Activated T-helper 17 cell treated with anti-CD3 and anti-CD28 coated beads, Interleukin-2, amount 50 U/mL, for 72 hours (primary cell): ENCODE measurements around the gene EPAS1. TPM values are rescaled to one million over a fixed set of nuclear protein-coding genes. Genes with fewer than 3 reads are reported as not detected.

ENCODE experiments used
- ATAC-seq: fragments of 150-1000 bp; cut with Tn5 transposase; replicated peaks from 2 replicates; pipeline ENCODE4 v1.10.0; 2021; ENCODE audit warnings: mild to moderate bottlenecking, moderate library complexity
- H3K27ac Mint-ChIP-seq: one replicate; pipeline ENCODE4 v1.8.0; 2022; ENCODE audit warnings: mixed read lengths
- H3K27me3 Mint-ChIP-seq: one replicate; pipeline ENCODE4 v1.8.0; 2022; ENCODE audit warnings: mixed read lengths
- H3K36me3 Mint-ChIP-seq: one replicate; pipeline ENCODE4 v1.8.0; 2022; ENCODE audit warnings: low read depth, mild to moderate bottlenecking, mixed read lengths
- H3K4me1 Mint-ChIP-seq: one replicate; pipeline ENCODE4 v1.8.0; 2022; ENCODE audit warnings: mixed read lengths
- H3K4me3 Mint-ChIP-seq: one replicate; pipeline ENCODE4 v1.8.0; 2022; ENCODE audit warnings: mild to moderate bottlenecking, mixed read lengths
- H3K9me3 Mint-ChIP-seq: one replicate; pipeline ENCODE4 v1.8.0; 2022; ENCODE audit warnings: mixed read lengths
- total RNA-seq, 2 donors: library from RNA; stranded (reverse); gene quantifications; one replicate each; pipeline ENCODE4 v1.2.3, GENCODE V29; 2022

Gene EPAS1
- total RNA-seq, result 100 to 1,000 TPM in 1 of 2 donors, 10 to 100 TPM in 1; 53.7 to 210 TPM

DNA sequence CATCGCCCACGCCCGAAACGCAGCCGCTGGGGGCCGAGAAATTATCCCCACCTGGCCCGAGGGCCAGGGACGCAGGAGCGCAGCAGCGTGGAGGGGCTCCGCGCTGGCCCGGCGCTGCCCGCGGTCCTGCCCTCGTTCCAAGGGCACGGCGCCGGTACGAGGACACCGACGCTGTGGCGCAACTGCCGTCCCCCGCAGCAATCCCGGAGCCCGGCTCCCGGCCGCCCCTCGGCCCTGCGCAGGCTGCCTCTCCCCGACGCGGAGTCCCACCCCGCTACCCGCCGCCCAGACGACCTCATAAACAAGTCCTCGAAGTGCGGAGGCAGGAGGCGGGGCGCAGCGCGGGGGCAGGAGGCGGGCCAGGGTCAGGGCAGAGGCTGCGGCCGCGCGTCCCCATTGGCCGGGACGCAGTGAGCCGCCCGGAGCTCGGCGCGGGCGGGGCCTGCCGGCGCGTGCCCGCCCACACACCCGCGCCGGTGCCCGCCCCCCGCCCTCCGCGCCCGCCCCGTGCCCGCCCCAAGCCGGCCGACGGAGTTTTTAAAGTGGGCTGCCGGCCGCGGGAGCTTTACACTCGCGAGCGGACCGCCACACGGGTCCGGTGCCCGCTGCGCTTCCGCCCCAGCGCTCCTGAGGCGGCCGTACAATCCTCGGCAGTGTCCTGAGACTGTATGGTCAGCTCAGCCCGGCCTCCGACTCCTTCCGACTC, at the start of gene EPAS1:
TSS of gene EPAS1 (plus strand) at position 568 of the 706 bp plus-strand sequence. CDS start 505 bp downstream, outside the sequence.
- Mint-ChIP-seq H3K4me1 (peaks cover 7% of the 10 kb centered on the region), H3K27me3 (peaks cover 33% of the 10 kb centered on the region), H3K4me3 (peak within 1 kb of the TSS; percentile 84), H3K36me3 (peaks cover 11% of the 10 kb centered on the region), H3K9me3 (no peaks in the 10 kb centered on the region), H3K27ac (peak within 1 kb of the TSS; percentile 61)
- ATAC-seq, result peak; percentile 89

DNA sequence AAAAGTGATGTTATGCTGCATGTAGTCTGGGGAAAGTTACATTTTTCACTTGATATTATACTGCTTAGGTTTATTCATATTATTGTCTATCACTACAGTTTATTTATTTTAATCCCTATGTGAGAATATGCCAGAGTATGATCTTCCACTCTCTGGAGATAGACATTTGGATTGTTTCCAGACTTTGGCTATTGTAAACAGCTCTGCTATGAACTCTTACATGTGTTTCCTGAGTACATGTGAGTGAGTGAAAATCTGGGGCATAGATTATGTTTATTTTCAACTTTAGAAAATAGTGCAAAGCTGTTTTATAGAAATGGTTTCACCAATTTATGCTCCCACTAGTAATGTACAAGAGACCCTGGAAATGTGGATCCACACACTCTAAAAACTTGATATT, 49.0 kb upstream of the EPAS1 start:
- Mint-ChIP-seq H3K36me3 (no peaks in the 10 kb centered on the region), H3K4me3 (no peak overlapping the region), H3K27me3 (no peaks in the 10 kb centered on the region), H3K4me1 (no peaks in the 10 kb centered on the region), H3K27ac (no peak overlapping the region), H3K9me3 (no peaks in the 10 kb centered on the region)
- no peak for ATAC-seq

DNA sequence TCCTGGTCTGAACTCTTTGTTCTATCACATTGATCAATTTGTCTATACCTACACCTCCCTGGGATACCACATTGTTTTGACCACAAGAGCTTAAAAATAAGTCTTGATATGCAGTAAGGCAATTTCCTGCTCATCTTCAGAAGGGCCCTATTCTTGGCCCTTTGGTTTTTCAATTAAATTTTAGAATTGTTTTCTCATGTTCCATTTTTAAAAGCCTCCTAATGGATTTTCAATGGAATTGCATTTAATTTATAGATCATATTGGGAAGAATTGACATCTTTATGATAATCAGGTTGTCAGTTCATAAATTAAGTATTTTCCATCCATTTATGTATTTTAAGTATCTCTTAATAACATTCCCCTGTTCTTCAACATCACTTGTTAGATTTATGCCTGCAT, 47.6 kb upstream of the EPAS1 start:
- Mint-ChIP-seq H3K27me3 (no peaks in the 10 kb centered on the region), H3K27ac (no peak overlapping the region), H3K4me1 (no peaks in the 10 kb centered on the region), H3K9me3 (no peaks in the 10 kb centered on the region), H3K36me3 (no peaks in the 10 kb centered on the region), H3K4me3 (no peak overlapping the region)
- ATAC-seq, result no peak

DNA sequence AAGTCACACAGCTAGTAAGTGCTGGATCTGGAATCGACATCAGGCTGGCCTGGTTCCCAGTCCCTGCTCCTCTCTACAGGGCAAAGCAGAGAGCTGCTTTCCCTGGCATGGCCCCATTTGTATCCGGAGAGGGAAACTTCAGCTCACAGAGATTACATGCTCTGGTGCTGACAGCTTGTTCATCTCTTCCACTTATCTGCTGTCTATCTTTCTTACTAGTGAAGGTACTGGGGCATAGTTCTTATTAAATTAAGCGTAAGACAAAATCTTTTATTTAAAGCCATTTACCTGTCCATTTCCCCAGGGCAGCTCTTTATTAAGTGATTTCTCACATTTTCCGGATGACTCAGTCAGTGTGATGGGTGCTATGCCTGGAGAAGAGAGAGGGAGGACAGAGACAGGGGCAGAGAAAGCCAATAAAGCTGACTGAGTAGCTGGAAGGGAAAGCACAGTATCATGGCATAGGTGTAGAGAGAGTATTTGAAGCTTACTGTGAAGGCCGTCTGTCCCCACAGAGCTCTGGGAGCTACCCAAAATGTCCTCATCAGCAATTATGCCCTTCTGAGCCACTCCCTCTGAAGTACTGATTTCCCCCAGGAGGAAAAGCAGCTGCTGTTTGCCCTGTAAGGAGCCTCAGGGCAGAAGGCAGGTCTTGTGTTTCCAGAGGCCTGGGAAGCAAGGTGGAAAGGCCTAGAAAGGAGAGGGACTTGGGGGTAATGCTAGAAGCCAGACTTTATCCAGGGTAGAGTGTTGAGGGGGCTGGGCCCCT, 44.1 kb upstream of the EPAS1 start:
- H3K27me3 Mint-ChIP-seq, result no peaks in the 10 kb centered on the region
- no peak overlapping the region for H3K27ac Mint-ChIP-seq

DNA sequence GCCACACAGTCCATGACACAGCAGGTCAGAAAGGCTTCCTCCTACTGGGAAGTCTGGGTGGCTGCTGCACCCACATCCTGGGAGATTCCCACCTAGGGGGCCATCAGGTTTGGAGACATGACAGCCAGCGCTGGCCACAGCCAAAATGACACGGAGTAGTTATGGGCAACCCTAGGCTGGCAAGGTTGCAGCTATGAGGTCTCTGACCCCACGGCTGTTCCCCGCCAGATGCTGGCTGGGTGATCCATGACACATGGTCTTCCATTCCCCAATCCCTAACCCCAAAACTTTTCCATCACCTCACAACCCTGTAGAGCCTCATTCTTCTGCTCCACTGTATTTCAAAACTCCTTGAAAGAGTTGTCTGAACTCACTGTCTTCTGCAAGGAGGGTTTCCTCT, 42.7 kb upstream of the EPAS1 start:
- H3K4me3 Mint-ChIP-seq, result no peak overlapping the region
- no peaks in the 10 kb centered on the region for H3K9me3 Mint-ChIP-seq
- H3K27ac Mint-ChIP-seq, result no peak overlapping the region
- no peaks in the 10 kb centered on the region for H3K4me1 Mint-ChIP-seq
- ATAC-seq, result no peak
- H3K36me3 Mint-ChIP-seq, result no peaks in the 10 kb centered on the region
- no peaks in the 10 kb centered on the region for H3K27me3 Mint-ChIP-seq

More for the DNA sequence above, 44.1 kb upstream of the EPAS1 start:
- Mint-ChIP-seq H3K4me1 (no peaks in the 10 kb centered on the region), H3K36me3 (no peaks in the 10 kb centered on the region), H3K9me3 (no peaks in the 10 kb centered on the region), H3K4me3 (no peak overlapping the region)
- no peak for ATAC-seq

DNA sequence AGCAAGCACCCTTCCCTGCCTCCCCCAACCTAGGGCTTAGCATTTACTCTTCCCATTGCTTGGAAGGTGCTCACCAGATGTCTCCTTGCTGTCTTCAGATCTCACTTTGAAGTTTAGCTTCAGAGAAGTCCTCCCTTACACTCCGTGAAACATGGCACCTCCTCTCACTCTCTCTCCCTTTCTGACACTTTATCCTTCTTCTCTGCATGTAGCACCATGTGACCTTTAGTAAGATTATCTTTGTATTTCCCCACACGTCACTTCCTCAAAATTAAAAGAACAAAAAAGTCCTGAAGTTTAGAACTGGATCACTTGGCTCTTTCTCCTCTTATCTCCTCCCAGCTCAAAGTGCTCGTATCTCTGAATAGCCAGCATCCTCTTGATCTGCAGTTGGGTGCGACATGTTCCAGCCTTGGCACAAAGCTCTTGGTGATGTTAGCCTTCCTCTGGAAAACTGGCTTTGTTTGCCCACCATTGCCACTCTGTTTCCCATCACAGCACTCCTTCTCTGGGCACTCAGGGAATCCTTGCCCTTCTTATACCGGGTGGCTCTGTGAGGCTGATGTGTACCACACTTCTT, 40.6 kb upstream of the EPAS1 start:
- ATAC-seq, result no peak
- no peak overlapping the region for H3K27ac Mint-ChIP-seq
- H3K27me3 Mint-ChIP-seq, result no peaks in the 10 kb centered on the region
- H3K4me1 Mint-ChIP-seq, result no peaks in the 10 kb centered on the region
- H3K36me3 Mint-ChIP-seq, result no peaks in the 10 kb centered on the region
- H3K4me3 Mint-ChIP-seq, result no peak overlapping the region
- H3K9me3 Mint-ChIP-seq, result no peaks in the 10 kb centered on the region

DNA sequence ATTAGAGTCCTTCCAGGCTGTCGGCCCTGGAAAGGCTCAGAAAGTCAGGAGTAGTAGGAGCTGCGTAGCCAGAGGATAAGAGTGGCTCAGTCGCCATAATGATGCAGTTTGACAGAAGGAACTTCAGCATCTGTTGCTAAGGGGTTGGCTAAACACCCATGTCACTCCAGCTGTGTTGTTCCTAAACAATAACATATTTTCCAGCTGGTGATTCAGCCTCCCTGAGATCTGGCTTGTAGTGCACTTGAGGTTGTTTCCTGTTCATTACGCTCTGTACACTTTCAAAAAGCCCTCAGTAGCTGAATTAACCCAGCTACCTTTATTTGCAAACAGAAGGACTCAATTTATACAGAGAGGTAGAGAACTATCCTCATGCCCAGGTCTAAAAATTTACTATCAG, 39.7 kb upstream of the EPAS1 start:
- no peaks in the 10 kb centered on the region for H3K36me3 Mint-ChIP-seq
- no peak overlapping the region for H3K4me3 Mint-ChIP-seq
- H3K27ac Mint-ChIP-seq, result no peak overlapping the region

DNA sequence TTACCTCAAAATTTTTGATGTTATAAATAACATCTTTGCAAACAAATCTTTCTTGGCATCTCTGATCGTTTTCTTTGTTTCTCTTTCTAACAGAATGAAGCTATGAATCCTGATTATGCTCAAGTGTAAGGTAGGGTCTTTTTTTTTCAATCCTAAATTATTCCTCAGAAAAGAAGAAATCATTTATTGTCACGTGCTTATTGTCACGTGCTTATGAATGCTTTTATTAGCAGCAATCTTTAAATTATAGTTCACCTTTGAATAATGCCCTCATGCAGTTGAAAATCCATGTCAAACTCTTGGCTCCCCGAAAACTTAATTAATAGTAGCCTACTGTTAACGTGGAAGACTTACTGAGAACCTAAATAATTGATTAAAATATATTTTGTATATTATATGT, 39.2 kb upstream of the EPAS1 start:
- Mint-ChIP-seq H3K27me3 (no peaks in the 10 kb centered on the region), H3K36me3 (no peaks in the 10 kb centered on the region), H3K4me3 (no peak overlapping the region), H3K4me1 (no peaks in the 10 kb centered on the region), H3K9me3 (no peaks in the 10 kb centered on the region), H3K27ac (no peak overlapping the region)
- no peak for ATAC-seq

More for the DNA sequence above, 39.7 kb upstream of the EPAS1 start:
- Mint-ChIP-seq H3K27me3 (no peaks in the 10 kb centered on the region), H3K9me3 (no peaks in the 10 kb centered on the region), H3K4me1 (no peaks in the 10 kb centered on the region)
- ATAC-seq, result no peak

DNA sequence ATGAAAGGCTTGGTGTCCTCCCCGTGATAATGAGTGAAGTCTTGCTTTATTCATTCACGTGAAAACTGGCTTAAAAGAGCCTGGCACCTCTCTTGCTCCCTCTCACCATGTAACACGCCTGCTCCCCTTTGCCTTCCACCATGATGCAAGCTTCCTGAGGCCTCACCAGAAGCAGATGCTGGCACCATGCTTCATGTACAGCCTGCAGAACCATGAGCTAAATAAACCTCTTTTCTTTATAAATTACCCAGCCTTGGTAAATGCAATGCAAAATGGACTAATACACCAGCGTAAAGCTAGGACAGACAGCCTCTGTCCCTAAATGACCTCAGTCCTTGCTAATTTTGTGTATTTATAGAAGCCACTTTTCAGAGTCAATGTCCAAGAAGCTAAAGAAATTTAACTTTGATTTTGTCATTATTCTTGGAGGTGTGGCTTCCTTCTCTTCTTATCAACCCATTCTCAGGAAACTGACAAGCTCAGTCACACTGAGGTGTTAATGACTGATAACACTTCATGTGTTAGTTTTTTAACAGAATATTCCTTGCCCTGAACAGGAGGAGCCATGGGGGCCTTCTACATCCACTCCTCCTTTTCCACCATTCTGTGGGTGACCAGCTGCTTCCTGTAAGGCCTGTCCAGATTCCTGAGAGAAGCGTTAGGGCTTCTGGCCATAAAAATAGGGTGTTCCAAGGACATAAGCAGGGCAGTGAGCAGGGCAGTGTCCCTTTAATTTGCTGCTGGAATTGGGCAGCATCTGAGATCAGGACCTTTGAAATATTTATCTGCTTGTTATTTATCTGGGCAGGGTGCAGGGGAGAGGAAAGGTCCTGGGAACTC, 38.0 kb upstream of the EPAS1 start:
- no peak for ATAC-seq
- Mint-ChIP-seq H3K27me3 (peaks cover 5% of the 10 kb centered on the region), H3K4me1 (no peaks in the 10 kb centered on the region), H3K9me3 (no peaks in the 10 kb centered on the region), H3K27ac (no peak overlapping the region), H3K36me3 (no peaks in the 10 kb centered on the region), H3K4me3 (no peak overlapping the region)

DNA sequence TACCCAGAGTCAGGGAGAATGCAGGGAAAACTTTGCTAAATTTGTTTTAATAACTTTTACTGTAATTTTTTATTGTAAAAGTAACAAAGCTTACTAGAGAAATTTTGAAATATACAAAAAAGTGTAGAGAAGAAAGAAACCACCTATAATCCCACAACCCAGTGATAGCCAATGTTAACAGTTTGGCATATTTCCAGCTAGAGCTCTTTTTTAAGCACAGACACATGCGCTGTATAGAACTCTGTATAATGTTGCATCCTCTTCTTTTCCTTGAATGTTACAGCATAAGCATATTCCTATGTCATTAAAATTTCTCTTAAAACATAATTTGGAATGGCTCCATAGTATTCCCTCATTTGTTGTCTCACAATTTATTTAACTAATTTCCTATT, 37.4 kb upstream of the EPAS1 start:
- H3K27me3 Mint-ChIP-seq, result peaks cover 8% of the 10 kb centered on the region
- no peak for ATAC-seq
- no peak overlapping the region for H3K27ac Mint-ChIP-seq
- H3K4me1 Mint-ChIP-seq, result no peaks in the 10 kb centered on the region
- no peaks in the 10 kb centered on the region for H3K9me3 Mint-ChIP-seq
- H3K36me3 Mint-ChIP-seq, result no peaks in the 10 kb centered on the region
- H3K4me3 Mint-ChIP-seq, result no peak overlapping the region

DNA sequence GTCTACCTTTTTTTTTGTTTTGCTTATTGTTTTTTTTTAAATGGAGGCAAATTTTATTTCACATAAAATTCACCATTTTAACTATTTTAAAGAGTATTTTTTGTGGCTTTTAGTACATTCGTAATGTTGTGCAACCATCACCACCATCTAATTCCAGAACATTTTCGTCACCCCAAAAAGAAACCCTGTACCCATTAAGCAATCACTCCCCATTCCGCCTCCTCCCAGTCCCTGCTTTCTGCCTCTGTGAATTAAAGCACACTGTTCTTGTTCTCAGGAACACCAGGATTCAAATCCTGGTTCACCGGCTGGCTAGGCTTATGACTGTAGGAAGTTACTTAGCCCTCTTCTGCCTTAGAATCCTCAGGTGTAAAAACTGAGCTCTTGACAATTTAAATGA, 36.9 kb upstream of the EPAS1 start:
- Mint-ChIP-seq H3K27me3 (peaks cover 8% of the 10 kb centered on the region), H3K4me1 (no peaks in the 10 kb centered on the region), H3K27ac (no peak overlapping the region), H3K9me3 (no peaks in the 10 kb centered on the region), H3K36me3 (no peaks in the 10 kb centered on the region), H3K4me3 (no peak overlapping the region)
- no peak for ATAC-seq

DNA sequence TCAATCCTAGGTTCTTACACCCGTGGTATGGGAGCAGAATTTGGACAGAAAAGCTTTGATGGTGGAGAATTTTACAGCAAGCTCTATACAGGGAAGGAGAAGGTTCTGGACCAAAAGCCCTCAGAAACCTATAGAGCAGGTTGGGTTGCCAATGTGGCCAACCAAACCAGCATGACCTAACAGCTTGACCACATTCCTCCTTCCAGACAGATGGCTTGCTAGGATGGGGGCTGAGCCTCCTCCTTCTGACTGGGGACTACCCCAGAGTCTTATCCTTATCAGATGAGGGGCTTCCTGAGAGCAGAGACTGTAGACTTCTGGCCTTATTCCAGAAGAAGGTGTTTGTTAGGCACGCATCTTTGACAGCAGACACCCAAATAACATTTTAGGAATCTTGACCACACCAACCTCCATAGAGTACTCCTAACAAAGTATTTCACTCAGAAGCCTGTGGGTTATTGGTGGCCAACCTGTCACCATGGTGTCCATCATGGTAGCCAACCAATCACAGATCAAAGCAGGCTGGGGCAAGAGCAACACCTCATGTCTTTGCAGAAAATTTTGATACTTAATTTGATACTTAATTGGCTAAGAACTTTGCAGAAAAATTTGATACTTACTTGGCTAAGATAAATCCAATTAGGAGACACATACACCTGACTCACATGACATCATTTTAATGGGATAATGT, 34.8 kb upstream of the EPAS1 start:
- Mint-ChIP-seq H3K4me3 (no peak overlapping the region), H3K36me3 (no peaks in the 10 kb centered on the region), H3K27me3 (peaks cover 8% of the 10 kb centered on the region), H3K9me3 (no peaks in the 10 kb centered on the region), H3K27ac (no peak overlapping the region), H3K4me1 (no peaks in the 10 kb centered on the region)
- ATAC-seq, result no peak

DNA sequence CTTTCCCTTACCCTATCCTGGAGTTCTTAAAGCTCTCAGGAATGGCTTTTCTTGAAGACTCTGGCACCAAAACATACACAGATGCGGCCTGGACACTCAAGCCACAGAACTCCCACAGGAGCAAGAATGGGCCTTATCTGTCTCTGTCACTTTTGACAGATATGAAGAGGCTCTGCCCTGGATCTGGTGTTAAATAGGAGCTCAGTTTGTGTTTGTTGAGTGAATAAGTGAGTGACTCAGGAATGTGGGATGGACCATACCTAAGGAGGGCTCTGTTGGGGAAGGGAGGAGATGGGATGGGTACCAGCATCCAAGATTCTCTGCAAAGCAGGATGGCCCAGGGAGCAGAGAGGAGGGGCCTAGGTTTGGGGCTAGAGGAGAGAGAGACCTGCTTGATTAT, 33.9 kb upstream of the EPAS1 start:
- H3K4me3 Mint-ChIP-seq, result no peak overlapping the region
- H3K9me3 Mint-ChIP-seq, result no peaks in the 10 kb centered on the region
- peaks cover 4% of the 10 kb centered on the region for H3K4me1 Mint-ChIP-seq
- ATAC-seq, result no peak
- no peak overlapping the region for H3K27ac Mint-ChIP-seq
- no peaks in the 10 kb centered on the region for H3K36me3 Mint-ChIP-seq
- H3K27me3 Mint-ChIP-seq, result peaks cover 8% of the 10 kb centered on the region

DNA sequence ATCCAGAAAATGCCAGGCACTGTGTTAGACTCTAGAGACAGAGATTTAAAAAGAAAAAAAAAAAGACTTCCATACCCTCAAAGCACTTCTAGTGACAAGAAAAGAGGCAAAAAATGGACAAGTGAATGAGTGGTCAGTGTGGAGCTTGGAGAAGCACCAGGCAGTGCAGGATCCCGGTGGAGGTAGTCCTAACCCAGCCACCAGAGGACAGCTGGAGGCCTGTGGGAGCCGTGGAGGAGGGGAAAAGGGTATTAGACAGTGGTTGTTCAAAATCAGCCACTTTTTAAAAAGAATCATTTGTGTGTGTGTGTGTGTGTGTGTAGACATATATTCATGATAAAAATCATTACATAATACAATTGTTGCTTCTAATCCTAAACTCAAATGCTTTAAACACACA, 32.8 kb upstream of the EPAS1 start:
- Mint-ChIP-seq H3K27ac (no peak overlapping the region), H3K27me3 (peaks cover 10% of the 10 kb centered on the region), H3K9me3 (no peaks in the 10 kb centered on the region), H3K4me3 (no peak overlapping the region), H3K4me1 (peaks cover 5% of the 10 kb centered on the region), H3K36me3 (no peaks in the 10 kb centered on the region)
- no peak for ATAC-seq
